SK-N-SH treated with all-trans-retinoic acid at 6 μM for 48 hours (cell line): ENCODE results near the gene ADGRF4.

Experiments
- CREB5 ChIP-seq: fragments of 250-450 bp; sonication (Bioruptor Pico); IDR thresholded peaks from 2 replicates; pipeline ENCODE4 v1.5.1; 2020; ENCODE audit warnings: low read depth, mild to moderate bottlenecking, moderate library complexity
- CSDC2 ChIP-seq: fragments of 250-450 bp; sonication (Bioruptor Pico); IDR thresholded peaks from 2 replicates; pipeline ENCODE4 v1.5.0; 2020; ENCODE audit warnings: mild to moderate bottlenecking, moderate library complexity
- TCF4 ChIP-seq: fragments of 250-450 bp; sonication (Bioruptor Pico); IDR thresholded peaks from 2 replicates; pipeline ENCODE4 v1.8.0; 2021; ENCODE audit warnings: mild to moderate bottlenecking, moderate library complexity, borderline replicate concordance
- ZFP30 ChIP-seq: fragments of 450-650 bp; formaldehyde crosslinking; IDR thresholded peaks from 2 replicates; pipeline ENCODE4 v1.5.0; 2022; ENCODE audit warnings: mild to moderate bottlenecking, moderate library complexity
- TF ChIP-seq, protein P1 (sequence below): fragments of 250-450 bp; sonication (Bioruptor Pico); IDR thresholded peaks from 2 replicates; pipeline ENCODE4 v1.8.0; 2020; ENCODE audit warnings: mild to moderate bottlenecking, moderate library complexity, borderline replicate concordance
- TF ChIP-seq, protein P2 (sequence below): fragments of 250-450 bp; sonication (Bioruptor Pico); IDR thresholded peaks from 2 replicates; pipeline ENCODE4 v1.5.1; 2021; ENCODE audit warnings: mild to moderate bottlenecking, moderate library complexity

GRCh38 chr6:47727391-47727790, 29.0 kb downstream of the ADGRF4 start:
- TF ChIP-seq, protein P1, sequence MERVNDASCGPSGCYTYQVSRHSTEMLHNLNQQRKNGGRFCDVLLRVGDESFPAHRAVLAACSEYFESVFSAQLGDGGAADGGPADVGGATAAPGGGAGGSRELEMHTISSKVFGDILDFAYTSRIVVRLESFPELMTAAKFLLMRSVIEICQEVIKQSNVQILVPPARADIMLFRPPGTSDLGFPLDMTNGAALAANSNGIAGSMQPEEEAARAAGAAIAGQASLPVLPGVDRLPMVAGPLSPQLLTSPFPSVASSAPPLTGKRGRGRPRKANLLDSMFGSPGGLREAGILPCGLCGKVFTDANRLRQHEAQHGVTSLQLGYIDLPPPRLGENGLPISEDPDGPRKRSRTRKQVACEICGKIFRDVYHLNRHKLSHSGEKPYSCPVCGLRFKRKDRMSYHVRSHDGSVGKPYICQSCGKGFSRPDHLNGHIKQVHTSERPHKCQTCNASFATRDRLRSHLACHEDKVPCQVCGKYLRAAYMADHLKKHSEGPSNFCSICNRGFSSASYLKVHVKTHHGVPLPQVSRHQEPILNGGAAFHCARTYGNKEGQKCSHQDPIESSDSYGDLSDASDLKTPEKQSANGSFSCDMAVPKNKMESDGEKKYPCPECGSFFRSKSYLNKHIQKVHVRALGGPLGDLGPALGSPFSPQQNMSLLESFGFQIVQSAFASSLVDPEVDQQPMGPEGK = no peak
- no peak for TF ChIP-seq CSDC2 (CRISPR knock-in tag)
- TF ChIP-seq CREB5 (CRISPR knock-in tag) = no peak
- no peak for TF ChIP-seq TCF4 (CRISPR knock-in tag)
- TF ChIP-seq, protein P2, sequence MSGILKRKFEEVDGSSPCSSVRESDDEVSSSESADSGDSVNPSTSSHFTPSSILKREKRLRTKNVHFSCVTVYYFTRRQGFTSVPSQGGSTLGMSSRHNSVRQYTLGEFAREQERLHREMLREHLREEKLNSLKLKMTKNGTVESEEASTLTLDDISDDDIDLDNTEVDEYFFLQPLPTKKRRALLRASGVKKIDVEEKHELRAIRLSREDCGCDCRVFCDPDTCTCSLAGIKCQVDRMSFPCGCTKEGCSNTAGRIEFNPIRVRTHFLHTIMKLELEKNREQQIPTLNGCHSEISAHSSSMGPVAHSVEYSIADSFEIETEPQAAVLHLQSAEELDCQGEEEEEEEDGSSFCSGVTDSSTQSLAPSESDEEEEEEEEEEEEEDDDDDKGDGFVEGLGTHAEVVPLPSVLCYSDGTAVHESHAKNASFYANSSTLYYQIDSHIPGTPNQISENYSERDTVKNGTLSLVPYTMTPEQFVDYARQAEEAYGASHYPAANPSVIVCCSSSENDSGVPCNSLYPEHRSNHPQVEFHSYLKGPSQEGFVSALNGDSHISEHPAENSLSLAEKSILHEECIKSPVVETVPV (CRISPR knock-in tag) = no peak
- TF ChIP-seq ZFP30 (CRISPR knock-in tag) = no peak
